ENCODE results near the gene PCDHB3.
"Not testable (repeated sequence)": the region's sequence is repeated elsewhere in the genome, so short reads cannot be mapped to it uniquely, and the experiment has no call there.

The PCDHB3 gene

DNA sequence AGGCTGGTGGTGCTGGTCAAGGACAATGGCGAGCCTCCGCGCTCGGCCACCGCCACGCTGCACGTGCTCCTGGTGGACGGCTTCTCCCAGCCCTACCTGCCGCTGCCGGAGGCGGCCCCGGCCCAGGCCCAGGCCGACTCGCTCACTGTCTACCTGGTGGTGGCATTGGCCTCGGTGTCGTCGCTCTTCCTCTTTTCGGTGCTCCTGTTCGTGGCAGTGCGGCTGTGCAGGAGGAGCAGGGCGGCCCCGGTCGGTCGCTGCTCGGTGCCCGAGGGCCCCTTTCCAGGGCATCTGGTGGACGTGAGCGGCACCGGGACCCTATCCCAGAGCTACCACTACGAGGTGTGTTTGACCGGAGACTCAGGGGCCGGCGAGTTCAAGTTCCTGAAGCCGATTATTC lies 37.1 kb downstream of the PCDHB3 start:
- DNase-seq = not testable (repeated sequence)

DNA sequence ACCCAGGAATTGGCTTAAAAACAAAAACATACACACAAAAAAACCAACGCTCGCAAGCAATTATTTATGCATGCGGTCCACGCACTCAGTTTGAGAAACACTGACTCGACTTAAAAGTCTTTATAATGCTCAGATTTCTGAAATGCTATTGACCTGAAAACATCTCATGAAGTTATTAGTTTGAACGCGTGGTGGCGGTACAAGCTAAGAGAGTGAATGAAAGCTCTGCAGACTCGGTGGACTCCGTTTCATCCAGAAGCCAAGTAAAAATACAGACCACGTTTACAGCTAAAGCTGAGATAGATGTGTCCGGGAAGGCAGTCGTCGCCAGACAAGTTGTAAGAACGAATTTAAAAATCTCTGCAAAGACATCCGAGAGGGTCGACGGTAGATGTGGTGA lies 49.5 kb downstream of the PCDHB3 start, which contains the start of gene PCDHB6:
Gene PCDHB6 (plus strand): TSS at position 246 of the 400 bp plus-strand sequence. CDS start 201 bp downstream, outside the sequence.
- DNase-seq = no peak

DNA sequence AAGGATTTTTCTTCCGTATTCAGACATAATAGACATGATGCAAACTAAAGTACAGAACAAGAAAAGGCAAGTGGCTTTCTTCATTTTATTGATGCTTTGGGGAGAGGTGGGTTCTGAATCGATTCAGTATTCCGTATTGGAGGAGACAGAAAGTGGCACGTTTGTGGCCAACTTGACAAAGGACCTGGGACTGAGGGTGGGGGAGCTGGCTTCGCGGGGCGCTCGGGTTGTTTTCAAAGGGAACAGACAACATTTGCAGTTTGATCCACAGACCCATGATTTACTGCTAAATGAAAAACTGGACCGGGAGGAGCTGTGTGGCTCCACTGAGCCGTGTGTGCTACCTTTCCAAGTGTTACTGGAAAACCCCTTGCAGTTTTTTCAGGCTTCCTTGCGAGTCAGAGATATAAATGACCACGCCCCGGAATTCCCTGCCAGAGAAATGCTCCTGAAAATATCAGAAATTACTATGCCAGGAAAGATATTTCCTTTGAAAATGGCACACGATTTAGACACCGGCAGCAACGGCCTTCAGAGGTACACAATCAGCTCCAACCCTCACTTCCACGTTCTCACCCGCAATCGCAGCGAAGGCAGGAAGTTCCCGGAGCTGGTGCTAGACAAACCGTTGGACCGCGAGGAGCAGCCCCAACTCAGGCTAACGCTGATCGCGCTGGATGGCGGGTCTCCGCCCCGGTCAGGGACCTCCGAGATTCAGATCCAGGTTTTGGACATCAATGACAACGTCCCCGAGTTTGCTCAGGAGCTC lies 50.1 kb downstream of the PCDHB3 start:
- DNase-seq = no peak

DNA sequence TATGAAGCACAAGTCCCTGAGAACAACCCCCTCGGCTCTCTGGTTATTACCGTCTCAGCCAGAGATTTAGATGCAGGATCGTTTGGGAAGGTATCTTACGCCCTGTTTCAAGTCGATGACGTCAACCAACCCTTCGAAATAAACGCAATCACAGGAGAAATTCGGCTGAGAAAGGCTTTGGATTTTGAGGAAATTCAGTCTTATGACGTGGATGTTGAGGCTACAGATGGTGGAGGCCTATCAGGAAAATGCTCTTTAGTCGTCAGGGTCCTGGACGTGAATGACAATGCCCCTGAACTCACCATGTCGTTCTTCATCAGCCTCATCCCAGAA lies 50.7 kb downstream of the PCDHB3 start:
- DNase-seq = no peak

DNA sequence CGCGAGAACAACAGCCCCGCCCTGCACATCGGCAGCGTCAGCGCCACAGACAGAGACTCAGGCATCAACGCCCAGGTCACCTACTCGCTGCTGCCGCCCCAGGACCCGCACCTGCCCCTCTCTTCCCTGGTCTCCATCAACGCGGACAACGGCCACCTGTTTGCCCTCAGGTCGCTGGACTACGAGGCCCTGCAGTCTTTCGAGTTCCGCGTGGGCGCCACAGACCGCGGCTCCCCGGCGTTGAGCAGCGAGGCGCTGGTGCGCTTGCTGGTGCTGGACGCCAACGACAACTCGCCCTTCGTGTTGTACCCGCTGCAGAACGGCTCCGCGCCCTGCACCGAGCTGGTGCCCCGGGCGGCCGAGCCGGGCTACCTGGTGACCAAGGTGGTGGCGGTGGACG lies 51.4 kb downstream of the PCDHB3 start:
- DNase-seq = not testable (repeated sequence)

DNA sequence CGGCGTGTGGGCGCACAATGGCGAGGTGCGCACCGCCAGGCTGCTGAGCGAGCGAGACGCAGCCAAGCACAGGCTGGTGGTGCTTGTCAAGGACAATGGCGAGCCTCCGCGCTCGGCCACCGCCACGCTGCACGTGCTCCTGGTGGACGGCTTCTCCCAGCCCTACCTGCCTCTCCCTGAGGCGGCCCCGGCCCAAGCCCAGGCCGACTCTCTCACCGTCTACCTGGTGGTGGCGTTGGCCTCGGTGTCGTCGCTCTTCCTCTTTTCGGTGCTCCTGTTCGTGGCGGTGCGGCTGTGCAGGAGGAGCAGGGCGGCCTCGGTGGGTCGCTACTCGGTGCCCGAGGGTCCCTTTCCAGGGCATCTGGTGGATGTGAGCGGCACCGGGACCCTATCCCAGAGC lies 51.8 kb downstream of the PCDHB3 start:
- not testable (repeated sequence) for DNase-seq

Measured in central memory CD4-positive, alpha-beta T cell (primary cell).